HUES6 (cell line): ENCODE measurements around the gene ABI3BP.

Experiments used
- H3K27ac ChIP-seq: 2 replicates; pipeline ENCODE4 v1.7.0; 2013; ENCODE audit warnings: low read depth, mild to moderate bottlenecking, low read length, inconsistent platforms
- H3K27me3 ChIP-seq: 2 replicates; pipeline ENCODE4 v1.6.1; 2013; ENCODE audit warnings: low read length; ENCODE audit not compliant: control insufficient read depth, insufficient read depth
- H3K36me3 ChIP-seq: 2 replicates; pipeline ENCODE4 v1.6.1; 2013; ENCODE audit warnings: low read length; ENCODE audit not compliant: control insufficient read depth, insufficient read depth
- H3K4me1 ChIP-seq: 2 replicates; pipeline ENCODE4 v1.6.1; 2013; ENCODE audit warnings: low read length; ENCODE audit not compliant: control insufficient read depth, insufficient read depth
- H3K4me3 ChIP-seq: 2 replicates; pipeline ENCODE4 v1.5.1; 2013; ENCODE audit warnings: low read depth, low read length
- H3K9ac ChIP-seq: one replicate; pipeline ENCODE4 v1.6.1; 2013; ENCODE audit warnings: mild to moderate bottlenecking, low read length
- H3K9me3 ChIP-seq: 2 replicates; pipeline ENCODE4 v1.6.1; 2013; ENCODE audit warnings: low read depth, low read length; ENCODE audit not compliant: control insufficient read depth, insufficient read depth

ABI3BP gene

GRCh38 chr3:100708989-100709841 lies 284.0 kb downstream of the ABI3BP start, which contains the start of gene TFG:
Gene TFG, plus strand, starts transcription at chr3:100709494. Its CDS starts 4,192 bp downstream, at chr3:100713686.
- H3K9me3 ChIP-seq, result no peaks in the 10 kb centered on the region
- H3K36me3 ChIP-seq, result peaks cover 13% of the 10 kb centered on the region
- peaks cover 31% of the 10 kb centered on the region for H3K27me3 ChIP-seq
- H3K4me3 ChIP-seq, result peak within 1 kb of the TSS; percentile 94
- H3K9ac ChIP-seq, result peak within 1 kb of the TSS; percentile 96
- H3K27ac ChIP-seq, result peak within 1 kb of the TSS; percentile 96
- peaks cover 4% of the 10 kb centered on the region; the same call in 1 of the 2 replicates for H3K4me1 ChIP-seq

GRCh38 chr3:100708644-100708988 lies 284.6 kb downstream of the ABI3BP start:
- Histone ChIP-seq H3K27me3 (peaks cover 31% of the 10 kb centered on the region), H3K4me1 (peaks cover 4% of the 10 kb centered on the region; the same call in 1 of the 2 replicates), H3K27ac (no peak overlapping the region), H3K36me3 (peaks cover 7% of the 10 kb centered on the region), H3K9me3 (no peaks in the 10 kb centered on the region), H3K9ac (no peak overlapping the region), H3K4me3 (peak overlapping the region; percentile 94)

- no peaks in the 10 kb centered on the region for H3K9me3 ChIP-seq
- peaks cover 31% of the 10 kb centered on the region for H3K27me3 ChIP-seq
- H3K9ac ChIP-seq, result no peak overlapping the region
- H3K4me3 ChIP-seq, result no peak overlapping the region
- H3K27ac ChIP-seq, result no peak overlapping the region
- H3K36me3 ChIP-seq, result 0 out of 2 replicates have a peak, but pooled peaks cover 4% of the 10 kb centered on the region
- peaks cover 4% of the 10 kb centered on the region; the same call in 1 of the 2 replicates for H3K4me1 ChIP-seq
Observed at GRCh38 chr3:100706365-100706764, 286.9 kb downstream of the ABI3BP start.

- H3K4me3 ChIP-seq, result no peak overlapping the region
- no peaks in the 10 kb centered on the region for H3K36me3 ChIP-seq
- no peaks in the 10 kb centered on the region for H3K9me3 ChIP-seq
- no peak overlapping the region for H3K27ac ChIP-seq
- H3K27me3 ChIP-seq, result peaks cover 31% of the 10 kb centered on the region
- no peak overlapping the region for H3K9ac ChIP-seq
- no peaks in the 10 kb centered on the region for H3K4me1 ChIP-seq
Observed at GRCh38 chr3:100703865-100704264, 289.4 kb downstream of the ABI3BP start.

- Histone ChIP-seq H3K27me3 (peaks cover 27% of the 10 kb centered on the region), H3K4me3 (no peak overlapping the region), H3K9me3 (no peaks in the 10 kb centered on the region), H3K27ac (no peak overlapping the region), H3K4me1 (no peaks in the 10 kb centered on the region), H3K9ac (no peak overlapping the region), H3K36me3 (no peaks in the 10 kb centered on the region)
Observed at GRCh38 chr3:100702980-100703345, 290.3 kb downstream of the ABI3BP start.

- Histone ChIP-seq H3K9me3 (no peaks in the 10 kb centered on the region), H3K4me3 (no peak overlapping the region), H3K9ac (no peak overlapping the region), H3K27me3 (peaks cover 20% of the 10 kb centered on the region), H3K4me1 (no peaks in the 10 kb centered on the region), H3K36me3 (no peaks in the 10 kb centered on the region), H3K27ac (no peak overlapping the region)
Observed at GRCh38 chr3:100702082-100702979, 290.9 kb downstream of the ABI3BP start.

- peaks cover 4% of the 10 kb centered on the region for H3K27me3 ChIP-seq
- H3K9me3 ChIP-seq, result peaks cover 4% of the 10 kb centered on the region; the same call in 1 of the 2 replicates
- H3K36me3 ChIP-seq, result no peaks in the 10 kb centered on the region
- no peak overlapping the region for H3K9ac ChIP-seq
- no peak overlapping the region for H3K4me3 ChIP-seq
- no peaks in the 10 kb centered on the region for H3K4me1 ChIP-seq
- no peak overlapping the region for H3K27ac ChIP-seq
Observed at GRCh38 chr3:100700708-100701107, 292.5 kb downstream of the ABI3BP start.
